HCT116 (cell line): Measurements from ENCODE around the gene LRBA. TPM values are rescaled to one million over a fixed set of nuclear protein-coding genes. Genes with fewer than 3 reads are reported as not detected.

Experiments used
- ATAC-seq: fragments of 200-7000 bp; cut with Tn5 transposase; 2 replicates; pipeline ENCODE4 v1.9.1; 2020; ENCODE audit warnings: mild to moderate bottlenecking, moderate library complexity
- BruUV-seq: library from RNA; stranded (reverse); fragments of 400-500 nt; replicated peaks from 2 replicates; lab custom pipeline; 2021; lab: Mats Ljungman, UMichigan
- CTCF ChIA-PET: fragments of 300-600 bp; sonication (Branson Sonifier 250); formaldehyde crosslinking; loops from one replicate; lab custom pipeline; 2021; ENCODE audit warnings: antibody characterized with exemption; lab: Charles Lee
- POLR2A ChIA-PET: fragments of 300-600, 350-600 bp; sonication (Branson Sonifier 250); formaldehyde crosslinking; loops from one replicate; lab custom pipeline; 2021; ENCODE audit warnings: antibody characterized with exemption; lab: Charles Lee
- RAD21 ChIA-PET, 2 experiments: fragments of 300-600 bp; sonication (Branson Sonifier 250); formaldehyde crosslinking; loops; one replicate each; lab custom pipeline; 2023; ENCODE audit warnings: low total read pairs in 2 of 2; ENCODE audit not compliant: uncharacterized antibody in 2 of 2, unreplicated experiment in 2 of 2, low non-redundant PET in 1 of 2; lab: Charles Lee
- DNase-seq: peaks from one replicate; pipeline ENCODE4 v3.0.0-alpha.2; 2010; ENCODE audit warnings: low read depth, low spot score
- H2AFZ ChIP-seq: fragments of 200-600 bp; shearing (Covaris generic), sonication (generic); 2 replicates; pipeline ENCODE4 v1.6.1; 2017; ENCODE audit warnings: low read depth, mixed run types, mixed read lengths, antibody characterized with exemption, low read length; ENCODE audit not compliant: poor library complexity, severe bottlenecking
- H3K27ac ChIP-seq: 2 replicates; pipeline ENCODE4 v1.5.1; 2012; ENCODE audit warnings: low read depth, low read length
- H3K27me3 ChIP-seq: fragments of 200-600 bp; sonication (generic); 2 replicates; pipeline ENCODE4 v1.6.1; 2016; ENCODE audit warnings: mixed run types, low read length, mixed read lengths; ENCODE audit not compliant: insufficient read depth
- H3K36me3 ChIP-seq, 2 experiments: fragments of 200-500 bp in 1 of 2; fragments of 200-600 bp in 1 of 2; sonication (Bioruptor generic) in 1 of 2; sonication (generic) in 1 of 2; 2 replicates each; pipeline versions ENCODE4 v1.5.1 to v1.6.1; 2014 to 2016; ENCODE audit warnings: low read length in 2 of 2, inconsistent platforms in 1 of 2, mixed read lengths in 1 of 2, mixed run types in 1 of 2; ENCODE audit not compliant: insufficient read depth in 2 of 2, control insufficient read depth in 1 of 2
- H3K4me1 ChIP-seq, 2 experiments: fragments of 200-600 bp in 1 of 2; sonication (generic) in 1 of 2; 2 replicates each; pipeline versions ENCODE4 v1.5.1 to v1.6.1; 2012 to 2017; ENCODE audit warnings: low read length in 2 of 2, inconsistent platforms in 1 of 2, mild to moderate bottlenecking in 1 of 2, mixed read lengths in 1 of 2, mixed run types in 1 of 2, moderate library complexity in 1 of 2; ENCODE audit not compliant: insufficient read depth in 2 of 2, control insufficient read depth in 1 of 2
- H3K4me2 ChIP-seq: fragments of 200-600 bp; sonication (generic); 2 replicates; pipeline ENCODE4 v1.6.1; 2017; ENCODE audit warnings: mixed run types, low read length, mixed read lengths
- H3K4me3 ChIP-seq, 2 experiments: fragments of 200-600 bp in 1 of 2; sonication (generic) in 1 of 2; replicated peaks in 1 of 2; 2 replicates each; pipeline ENCODE4 v1.5.1; 2011 to 2016; ENCODE audit warnings: low read length in 2 of 2, control low read depth in 1 of 2, low read depth in 1 of 2, mild to moderate bottlenecking in 1 of 2, mixed read lengths in 1 of 2, mixed run types in 1 of 2
- H3K79me2 ChIP-seq: fragments of 200-600 bp; sonication (generic); 2 replicates; pipeline ENCODE4 v1.6.1; 2017; ENCODE audit warnings: mild to moderate bottlenecking, mixed run types, low read length, moderate library complexity, mixed read lengths; ENCODE audit not compliant: insufficient read depth
- H3K9ac ChIP-seq: fragments of 200-600 bp; sonication (generic); 2 replicates; pipeline ENCODE4 v1.6.1; 2016; ENCODE audit warnings: low read length, mixed read lengths
- H3K9me2 ChIP-seq: fragments of 200-600 bp; sonication (generic), shearing (Covaris generic); 2 replicates; pipeline ENCODE4 v1.6.1; 2017; ENCODE audit warnings: mixed run types, mild to moderate bottlenecking, moderate library complexity; ENCODE audit not compliant: insufficient read depth
- H3K9me3 ChIP-seq, 2 experiments: fragments of 200-500 bp in 1 of 2; fragments of 200-600 bp in 1 of 2; sonication (Bioruptor generic) in 1 of 2; sonication (generic) in 1 of 2; 2 replicates each; pipeline ENCODE4 v1.6.1; 2014 to 2017; ENCODE audit warnings: low read length in 2 of 2, mixed read lengths in 2 of 2, inconsistent platforms in 1 of 2, low read depth in 1 of 2, mild to moderate bottlenecking in 1 of 2, mixed run types in 1 of 2, moderate library complexity in 1 of 2; ENCODE audit not compliant: control insufficient read depth in 1 of 2, insufficient read depth in 1 of 2
- H4K20me1 ChIP-seq: fragments of 200-600 bp; sonication (generic), shearing (Covaris generic); 2 replicates; pipeline ENCODE4 v1.6.1; 2017; ENCODE audit warnings: mixed run types, mild to moderate bottlenecking, moderate library complexity; ENCODE audit not compliant: insufficient read depth
- ATF3 ChIP-seq: IDR thresholded peaks from 2 replicates; pipeline ENCODE4 v1.6.1; 2012
- CBX3 ChIP-seq: IDR thresholded peaks from 2 replicates; pipeline ENCODE4 v1.6.1; 2012; ENCODE audit warnings: low read depth
- CEBPB ChIP-seq: IDR thresholded peaks from 2 replicates; pipeline ENCODE4 v1.6.1; 2012; ENCODE audit warnings: low read depth
- EGR1 ChIP-seq: IDR thresholded peaks from 2 replicates; pipeline ENCODE4 v1.6.1; 2012; ENCODE audit warnings: low read depth
- ELF1 ChIP-seq: IDR thresholded peaks from 2 replicates; pipeline ENCODE4 v1.6.1; 2012; ENCODE audit warnings: low read depth, borderline replicate concordance
- EZH2 ChIP-seq: fragments of 200-600 bp; sonication (generic); IDR thresholded peaks from 2 replicates; pipeline ENCODE4 v1.6.1; 2017; ENCODE audit warnings: antibody characterized with exemption, mixed run types
- EZH2phosphoT487 ChIP-seq: fragments of 200-600 bp; IDR thresholded peaks from 2 replicates; pipeline ENCODE4 v1.6.1; 2018; ENCODE audit warnings: antibody characterized with exemption, borderline replicate concordance
- JUND ChIP-seq: IDR thresholded peaks from 2 replicates; pipeline ENCODE4 v1.6.1; 2012
- POLR2A ChIP-seq: IDR thresholded peaks from 2 replicates; pipeline ENCODE4 v1.7.0; 2011; ENCODE audit warnings: borderline replicate concordance; ENCODE audit not compliant: insufficient read depth, insufficient read length; ENCODE audit errors: extremely low read depth
- POLR2AphosphoS5 ChIP-seq: IDR thresholded peaks from 2 replicates; pipeline ENCODE4 v1.6.1; 2011; ENCODE audit warnings: mild to moderate bottlenecking, low read depth, low read length, moderate library complexity
- RAD21 ChIP-seq: IDR thresholded peaks from 2 replicates; pipeline ENCODE4 v1.6.1; 2012; ENCODE audit warnings: low read depth, mild to moderate bottlenecking
- REST ChIP-seq: IDR thresholded peaks from 2 replicates; pipeline ENCODE4 v1.6.1; 2012; ENCODE audit warnings: low read depth
- SIN3A ChIP-seq: IDR thresholded peaks from 2 replicates; pipeline ENCODE4 v1.6.1; 2012; ENCODE audit warnings: low read depth
- SP1 ChIP-seq: IDR thresholded peaks from 2 replicates; pipeline ENCODE4 v1.6.1; 2012; ENCODE audit warnings: low read depth
- SRF ChIP-seq: IDR thresholded peaks from 2 replicates; pipeline ENCODE4 v1.6.1; 2012; ENCODE audit warnings: low read depth
- TCF7L2 ChIP-seq: IDR thresholded peaks from 2 replicates; pipeline ENCODE4 v1.7.0; 2011; ENCODE audit warnings: borderline replicate concordance, inconsistent platforms; ENCODE audit not compliant: insufficient read depth, insufficient read length; ENCODE audit errors: extremely low read depth
- ZBTB33 ChIP-seq: IDR thresholded peaks from 2 replicates; pipeline ENCODE4 v1.6.1; 2011; ENCODE audit warnings: mild to moderate bottlenecking, low read length, moderate library complexity; ENCODE audit not compliant: insufficient replicate concordance; ENCODE audit errors: extremely low read depth
- ZFX ChIP-seq: fragments of 450-650 bp; IDR thresholded peaks from 2 replicates; pipeline ENCODE4 v1.6.1; 2017
- ZNF274 ChIP-seq: fragments of 200-500 bp; sonication (Bioruptor generic); IDR thresholded peaks from 2 replicates; pipeline ENCODE4 v1.6.1; 2014; ENCODE audit warnings: mild to moderate bottlenecking, low read depth, low read length, inconsistent platforms
- intact Hi-C: fragments of 100-400 bp; cut with micrococcal nuclease; formaldehyde crosslinking; loops from 2 replicates; pipeline ENCODE4 v1.10.0; 2022
- total RNA-seq: library from RNA; stranded (reverse); gene quantifications from one replicate; pipeline ENCODE4 v1.2.1, GENCODE V29; 2021; ENCODE audit not compliant: unreplicated experiment
- TF ChIP-seq, protein P1 (sequence below): IDR thresholded peaks from 2 replicates; pipeline ENCODE4 v1.6.1; 2012

LRBA gene
- total RNA-seq, 1 experiment from 2014 or later, result 79.8 TPM

DNA sequence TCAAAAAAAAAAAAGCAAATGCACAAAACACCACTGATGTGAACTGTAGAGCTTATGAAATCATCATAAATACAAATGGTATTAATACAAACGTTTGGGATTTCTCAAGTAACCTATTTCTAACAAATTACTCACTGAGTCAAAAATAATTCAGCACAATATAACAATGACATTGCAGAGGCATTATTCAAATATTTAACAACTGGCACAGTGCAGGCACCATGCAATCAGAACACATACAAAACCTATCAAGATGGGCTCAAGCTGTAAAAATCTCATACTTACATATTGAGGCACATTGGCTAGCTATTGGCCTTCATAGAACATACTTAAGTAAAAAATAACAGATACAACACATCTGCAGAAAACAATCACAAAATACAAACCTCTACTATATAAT is 81.1 kb downstream of the LRBA start:
- no peak overlapping the region for H3K4me3 ChIP-seq
- H2AFZ ChIP-seq, result no peak overlapping the region
- ChIA-PET CTCF (interaction anchor here (0.8 kb wide), 1 partner anchor 67 kb away, joined by 4 read pairs; no protein-coding TSS in a partner anchor), POLR2A (no interaction called here), RAD21 (no interaction called here)
- H3K4me2 ChIP-seq, result no peak overlapping the region
- DNase-seq (no peak), ATAC-seq (no peak)
- no peaks in the 10 kb centered on the region; the same call in 1 of the 2 replicates for H3K9me2 ChIP-seq
- H3K4me1 ChIP-seq, result peaks cover 13 to 19% of the 10 kb centered on the region in 2 experiments
- H3K9ac ChIP-seq, result no peak overlapping the region
- no peaks in the 10 kb centered on the region for H3K9me3 ChIP-seq
- no peak for TF ChIP-seq SRF
- TF ChIP-seq REST, result no peak
- no peak for TF ChIP-seq POLR2AphosphoS5
- TF ChIP-seq SIN3A, result no peak
- no peak for TF ChIP-seq EGR1
- no peak for TF ChIP-seq EZH2
- no peak for TF ChIP-seq CBX3
- no peak for TF ChIP-seq ATF3
- no peak for TF ChIP-seq POLR2A
- no peak for TF ChIP-seq ZBTB33
- TF ChIP-seq ZFX, result no peak
- no peak for TF ChIP-seq EZH2phosphoT487
- TF ChIP-seq, protein P1, sequence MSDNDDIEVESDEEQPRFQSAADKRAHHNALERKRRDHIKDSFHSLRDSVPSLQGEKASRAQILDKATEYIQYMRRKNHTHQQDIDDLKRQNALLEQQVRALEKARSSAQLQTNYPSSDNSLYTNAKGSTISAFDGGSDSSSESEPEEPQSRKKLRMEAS, result no peak
- TF ChIP-seq ELF1, result no peak
- no peak for TF ChIP-seq TCF7L2
- TF ChIP-seq CEBPB, result no peak
- TF ChIP-seq RAD21, result no peak
- no peak for TF ChIP-seq ZNF274
- TF ChIP-seq JUND, result no peak
- no peak for TF ChIP-seq SP1
- BruUV-seq, result no TSS peak
- 0 out of 2 replicates have a peak, but pooled peaks cover 6% of the 10 kb centered on the region for H4K20me1 ChIP-seq
- H3K36me3 ChIP-seq, result no peaks in the 10 kb centered on the region
- H3K79me2 ChIP-seq, result peaks cover 82% of the 10 kb centered on the region
- intact Hi-C loops, result no loop called here
- no peaks in the 10 kb centered on the region for H3K27me3 ChIP-seq
- no peak overlapping the region for H3K27ac ChIP-seq
